Bronchial epithelial cell (primary cell): ENCODE measurements around the gene C6orf15. TPM values are rescaled to one million over a fixed set of nuclear protein-coding genes. Genes with fewer than 3 reads are reported as not detected.

ENCODE experiments used
- DNase-seq: peaks from one replicate; pipeline ENCODE4 v3.0.0-alpha.2; 2010; ENCODE audit warnings: low read depth
- FAIRE-seq: peaks from 2 replicates; lab custom pipeline; 2011; peaks lifted over from hg19 to GRCh38; lab: Jason Lieb, UNC
- H3K27me3 ChIP-seq: 2 replicates; pipeline ENCODE4 v1.5.1; 2011; ENCODE audit warnings: low read length; ENCODE audit not compliant: control insufficient read depth, insufficient read depth
- H3K36me3 ChIP-seq: 2 replicates; pipeline ENCODE4 v1.5.1; 2011; ENCODE audit warnings: low read length; ENCODE audit not compliant: control insufficient read depth, insufficient read depth
- H3K4me3 ChIP-seq: 2 replicates; pipeline ENCODE4 v1.5.1; 2011; ENCODE audit warnings: mild to moderate bottlenecking, low read depth, low read length, control low read depth
- CTCF ChIP-seq: IDR thresholded peaks from 2 replicates; pipeline ENCODE4 v1.5.1; 2011; ENCODE audit warnings: mild to moderate bottlenecking, moderate library complexity, low read length, control low read depth, inconsistent platforms; ENCODE audit not compliant: insufficient read depth, severe bottlenecking
- total RNA-seq: library from RNA; depleted of rRNA; stranded (reverse); fragments of >200 nt; gene quantifications from 2 replicates; pipeline ENCODE4 v1.2.1, GENCODE V29; 2014

Gene C6orf15
- total RNA-seq: 0.13 TPM in 1 of 2 replicates, not detected in the other

GRCh38 chr6:31112478-31112877 is at the start of gene C6orf15:
Gene C6orf15 (minus strand): TSS chr6:31112575. CDS start chr6:31112555, 20 bp downstream.
- Histone ChIP-seq H3K4me3 (no peak within 1 kb of the TSS), H3K36me3 (peaks cover 1% of the 10 kb centered on the region), H3K27me3 (peaks cover 6% of the 10 kb centered on the region)
- no peak for DNase-seq
- no peak for FAIRE-seq
- no peak for TF ChIP-seq CTCF

GRCh38 chr6:31161216-31162126 is 49.1 kb upstream of the C6orf15 start:
- Histone ChIP-seq H3K36me3 (peaks cover 1% of the 10 kb centered on the region), H3K4me3 (no peak overlapping the region), H3K27me3 (no peaks in the 10 kb centered on the region)
- TF ChIP-seq CTCF: no peak
- no peak for FAIRE-seq
- no peak for DNase-seq

GRCh38 chr6:31158863-31159855 is 46.8 kb upstream of the C6orf15 start:
- Histone ChIP-seq H3K36me3 (peaks cover 2% of the 10 kb centered on the region), H3K27me3 (no peaks in the 10 kb centered on the region), H3K4me3 (peak overlapping the region; percentile 75)
- TF ChIP-seq CTCF: peak; percentile 5
- FAIRE-seq (no peak), DNase-seq (peak; percentile 59)

GRCh38 chr6:31158140-31158862 is 45.9 kb upstream of the C6orf15 start, which contains the start of gene TCF19:
Gene TCF19 (plus strand): TSS chr6:31158589. CDS start chr6:31159470, 881 bp downstream.
- FAIRE-seq (no peak), DNase-seq (peak; percentile 97)
- peak within 1 kb of the TSS; percentile 75 for H3K4me3 ChIP-seq
- TF ChIP-seq CTCF: no peak
- no peaks in the 10 kb centered on the region for H3K27me3 ChIP-seq
- H3K36me3 ChIP-seq: peaks cover 2% of the 10 kb centered on the region

GRCh38 chr6:31157513-31158139 is 45.3 kb upstream of the C6orf15 start, which contains the start of gene CCHCR1:
Gene CCHCR1 (minus strand): TSS chr6:31157802. CDS start chr6:31157600, 202 bp downstream.
- Histone ChIP-seq H3K4me3 (peak within 1 kb of the TSS; percentile 75), H3K36me3 (peaks cover 2% of the 10 kb centered on the region), H3K27me3 (no peaks in the 10 kb centered on the region)
- TF ChIP-seq CTCF: no peak
- DNase-seq (no peak), FAIRE-seq (no peak)
